Subcutaneous adipose tissue (tissue), 4 donors: ENCODE results near the gene NLGN1. TPM values are rescaled to one million over a fixed set of nuclear protein-coding genes. Genes with fewer than 3 reads are reported as not detected.

Experiments
- CTCF ChIP-seq: fragments of 450-650 bp; IDR thresholded peaks from one replicate; pipeline ENCODE4 v1.5.1; 2016; ENCODE audit warnings: low read depth, mild to moderate bottlenecking, control low read depth, antibody characterized with exemption, moderate library complexity
- total RNA-seq, 4 donors: library from RNA; depleted of rRNA; stranded (reverse); fragments of >200 nt; gene quantifications; one replicate each; pipeline ENCODE4 v1.1.0, GENCODE V29; 2016

NLGN1 gene
- total RNA-seq, 4 donors from 2014 or later = 5.1 to 16.5 (median 7.9) TPM

- no peak for TF ChIP-seq CTCF
Measured at GRCh38 chr3:173473237-173473636, 75.7 kb downstream of the NLGN1 start.

- TF ChIP-seq CTCF = no peak
Measured at GRCh38 chr3:173479301-173479700, 81.8 kb downstream of the NLGN1 start.

- TF ChIP-seq CTCF = no peak
Measured at GRCh38 chr3:173501931-173502489, 104.5 kb downstream of the NLGN1 start.

GRCh38 chr3:173502983-173503568 is 105.5 kb downstream of the NLGN1 start:
- TF ChIP-seq CTCF = no peak

- TF ChIP-seq CTCF = no peak
Measured at GRCh38 chr3:173510565-173510964, 113.0 kb downstream of the NLGN1 start.

GRCh38 chr3:173513123-173513522 is 115.6 kb downstream of the NLGN1 start:
- no peak for TF ChIP-seq CTCF

GRCh38 chr3:173529062-173529711 is 131.6 kb downstream of the NLGN1 start:
- no peak for TF ChIP-seq CTCF
